Endothelial cell of hepatic sinusoid (primary cell): ENCODE results near the gene ITIH4.

Source experiments
- in situ Hi-C: cut with HindIII; loops from 2 replicates; pipeline ENCODE4 v1.10.0; 2017; ENCODE audit warnings: low sequenced_read_pairs

The ITIH4 gene

GRCh38 chr3:52830535-52831258 is at the start of gene ITIH4:
TSS of gene ITIH4 (minus strand) at chr3:52830672. CDS start at chr3:52830642, 30 bp downstream.
- in situ Hi-C loops, result no loop called here

- in situ Hi-C loops, result no loop called here
Observed at GRCh38 chr3:52880047-52880446, 49.6 kb upstream of the ITIH4 start.

- in situ Hi-C loops, result no loop called here
Observed at GRCh38 chr3:52879581-52879980, 49.1 kb upstream of the ITIH4 start.

- in situ Hi-C loops, result no loop called here
Observed at GRCh38 chr3:52879090-52879489, 48.6 kb upstream of the ITIH4 start.

- in situ Hi-C loops, result no loop called here
Observed at GRCh38 chr3:52877085-52877484, 46.6 kb upstream of the ITIH4 start.

GRCh38 chr3:52874864-52875587 is 44.6 kb upstream of the ITIH4 start:
- in situ Hi-C loops, result no loop called here

- in situ Hi-C loops, result no loop called here
Observed at GRCh38 chr3:52874160-52874701, 43.8 kb upstream of the ITIH4 start.

GRCh38 chr3:52873433-52874159 is 43.1 kb upstream of the ITIH4 start:
- in situ Hi-C loops, result no loop called here

- in situ Hi-C loops, result no loop called here
Observed at GRCh38 chr3:52872245-52872644, 41.8 kb upstream of the ITIH4 start.

- in situ Hi-C loops, result no loop called here
Observed at GRCh38 chr3:52871761-52872160, 41.3 kb upstream of the ITIH4 start.

- in situ Hi-C loops, result no loop called here
Observed at GRCh38 chr3:52870471-52870870, 40.0 kb upstream of the ITIH4 start.

GRCh38 chr3:52866427-52866826 is 36.0 kb upstream of the ITIH4 start:
- in situ Hi-C loops, result no loop called here

GRCh38 chr3:52865994-52866393 is 35.5 kb upstream of the ITIH4 start:
- in situ Hi-C loops, result no loop called here

- in situ Hi-C loops, result no loop called here
Observed at GRCh38 chr3:52860424-52860768, 29.9 kb upstream of the ITIH4 start.

GRCh38 chr3:52859686-52860423 is 29.4 kb upstream of the ITIH4 start:
- in situ Hi-C loops, result no loop called here

GRCh38 chr3:52857864-52858263 is 27.4 kb upstream of the ITIH4 start:
- in situ Hi-C loops, result no loop called here

GRCh38 chr3:52857133-52857532 is 26.7 kb upstream of the ITIH4 start:
- in situ Hi-C loops, result no loop called here

- in situ Hi-C loops, result no loop called here
Observed at GRCh38 chr3:52856666-52857065, 26.2 kb upstream of the ITIH4 start.

GRCh38 chr3:52854013-52854412 is 23.5 kb upstream of the ITIH4 start:
- in situ Hi-C loops, result no loop called here

GRCh38 chr3:52852419-52852818 is 21.9 kb upstream of the ITIH4 start:
- in situ Hi-C loops, result no loop called here

GRCh38 chr3:52851348-52851747 is 20.9 kb upstream of the ITIH4 start:
- in situ Hi-C loops, result no loop called here
